HCT116 (cell line): ENCODE measurements around the gene ZNF382.

Experiments
- EZH2 ChIP-seq: fragments of 200-600 bp; sonication (generic); IDR thresholded peaks from 2 replicates; pipeline ENCODE4 v1.6.1; 2017; ENCODE audit warnings: antibody characterized with exemption, mixed run types
- EZH2phosphoT487 ChIP-seq: fragments of 200-600 bp; IDR thresholded peaks from 2 replicates; pipeline ENCODE4 v1.6.1; 2018; ENCODE audit warnings: antibody characterized with exemption, borderline replicate concordance
- POLR2A ChIP-seq: IDR thresholded peaks from 2 replicates; pipeline ENCODE4 v1.7.0; 2011; ENCODE audit warnings: borderline replicate concordance; ENCODE audit not compliant: insufficient read depth, insufficient read length; ENCODE audit errors: extremely low read depth
- POLR2AphosphoS5 ChIP-seq: IDR thresholded peaks from 2 replicates; pipeline ENCODE4 v1.6.1; 2011; ENCODE audit warnings: mild to moderate bottlenecking, low read depth, low read length, moderate library complexity
- YY1 ChIP-seq: IDR thresholded peaks from 2 replicates; pipeline ENCODE4 v1.6.1; 2011; ENCODE audit warnings: low read length, low read depth, moderate library complexity, mild to moderate bottlenecking; ENCODE audit not compliant: insufficient replicate concordance; ENCODE audit errors: extremely low read depth
- TF ChIP-seq, protein P1 (sequence below), 3 experiments: fragments of 200-600 bp in 1 of 3; sonication (generic) in 1 of 3; IDR thresholded peaks in 2 of 3; conservative IDR thresholded peaks in 1 of 3; 2 replicates each; pipeline ENCODE4 v1.5.1; 2012 to 2017; ENCODE audit warnings: low read depth in 2 of 3, low read length in 2 of 3, antibody characterized with exemption in 1 of 3, borderline replicate concordance in 1 of 3, control low read depth in 1 of 3, mild to moderate bottlenecking in 1 of 3, mixed read lengths in 1 of 3, mixed run types in 1 of 3, moderate library complexity in 1 of 3; ENCODE audit not compliant: insufficient read depth in 1 of 3

DNA sequence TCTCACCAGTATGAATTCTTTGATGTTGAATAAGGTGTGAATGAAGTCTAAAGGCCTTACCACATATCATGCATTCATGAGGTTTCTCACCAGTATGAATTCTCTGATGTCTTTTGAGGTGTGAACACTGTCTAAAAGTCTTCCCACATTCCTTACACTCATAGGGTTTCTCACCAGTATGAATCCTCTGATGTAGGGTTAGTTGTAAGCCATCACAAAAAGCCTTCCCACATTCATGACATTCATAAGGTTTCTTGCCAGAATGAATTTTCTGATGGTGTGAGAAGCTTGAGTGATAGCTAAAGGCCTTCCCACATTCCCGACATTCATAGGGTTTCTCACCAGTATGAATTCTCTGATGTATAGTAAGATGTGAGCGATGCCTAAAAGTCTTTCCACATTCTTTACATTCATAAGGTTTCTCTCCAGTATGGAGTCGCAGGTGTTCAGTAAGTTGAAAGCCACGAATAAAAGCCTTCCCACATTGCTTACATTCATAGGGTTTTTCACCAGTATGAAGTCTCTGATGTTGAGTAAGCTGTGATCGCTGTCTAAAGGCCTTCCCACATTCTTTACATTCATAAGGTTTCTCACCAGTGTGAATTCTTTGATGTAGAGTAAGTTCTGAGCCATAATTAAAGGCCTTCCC is 33.9 kb downstream of the ZNF382 start:
- TF ChIP-seq POLR2A (no peak), POLR2AphosphoS5 (no peak), EZH2 (no peak), EZH2phosphoT487 (no peak), YY1 (no peak)
- TF ChIP-seq, protein P1, sequence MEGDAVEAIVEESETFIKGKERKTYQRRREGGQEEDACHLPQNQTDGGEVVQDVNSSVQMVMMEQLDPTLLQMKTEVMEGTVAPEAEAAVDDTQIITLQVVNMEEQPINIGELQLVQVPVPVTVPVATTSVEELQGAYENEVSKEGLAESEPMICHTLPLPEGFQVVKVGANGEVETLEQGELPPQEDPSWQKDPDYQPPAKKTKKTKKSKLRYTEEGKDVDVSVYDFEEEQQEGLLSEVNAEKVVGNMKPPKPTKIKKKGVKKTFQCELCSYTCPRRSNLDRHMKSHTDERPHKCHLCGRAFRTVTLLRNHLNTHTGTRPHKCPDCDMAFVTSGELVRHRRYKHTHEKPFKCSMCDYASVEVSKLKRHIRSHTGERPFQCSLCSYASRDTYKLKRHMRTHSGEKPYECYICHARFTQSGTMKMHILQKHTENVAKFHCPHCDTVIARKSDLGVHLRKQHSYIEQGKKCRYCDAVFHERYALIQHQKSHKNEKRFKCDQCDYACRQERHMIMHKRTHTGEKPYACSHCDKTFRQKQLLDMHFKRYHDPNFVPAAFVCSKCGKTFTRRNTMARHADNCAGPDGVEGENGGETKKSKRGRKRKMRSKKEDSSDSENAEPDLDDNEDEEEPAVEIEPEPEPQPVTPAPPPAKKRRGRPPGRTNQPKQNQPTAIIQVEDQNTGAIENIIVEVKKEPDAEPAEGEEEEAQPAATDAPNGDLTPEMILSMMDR (IDR thresholded peaks at IDR 0.05 in 2 of 3, conservative IDR thresholded peaks at IDR 0.05 in 1 of 3; ENCODE audit: borderline replicate concordance in 1 of 3, insufficient read depth in 1 of 3, low read depth in 2 of 3, low read length in 2 of 3) = no peak
